Cortex of kidney (tissue), 1 donor: ENCODE measurements around the gene HDAC10.
"Not testable (repeated sequence)": the region's sequence is repeated elsewhere in the genome, so short reads cannot be mapped to it uniquely, and the experiment has no call there.

Source experiments
- DNase-seq: peaks from one replicate; lab custom pipeline; 2025; lab: John Stamatoyannopoulos, UW

HDAC10 gene

GRCh38 chr22:50284479-50284878 lies 33.4 kb upstream of the HDAC10 start:
- no peak for DNase-seq

- no peak for DNase-seq
These were observed 32.8 kb upstream of the HDAC10 start for GRCh38 chr22:50283821-50284220.

- no peak for DNase-seq
These were observed 31.5 kb upstream of the HDAC10 start for GRCh38 chr22:50282361-50283155.

GRCh38 chr22:50281957-50282356 lies 30.9 kb upstream of the HDAC10 start:
- no peak for DNase-seq

- no peak for DNase-seq
These were observed 30.3 kb upstream of the HDAC10 start for GRCh38 chr22:50281384-50281760.

GRCh38 chr22:50280708-50281383 lies 29.8 kb upstream of the HDAC10 start:
- no peak for DNase-seq

GRCh38 chr22:50280022-50280707 lies 29.1 kb upstream of the HDAC10 start:
- no peak for DNase-seq

- no peak for DNase-seq
These were observed 28.0 kb upstream of the HDAC10 start for GRCh38 chr22:50278956-50279619.

GRCh38 chr22:50278461-50278860 lies 27.4 kb upstream of the HDAC10 start:
- no peak for DNase-seq

- no peak for DNase-seq
These were observed 26.7 kb upstream of the HDAC10 start for GRCh38 chr22:50277761-50278160.

- DNase-seq: no peak
These were observed 25.1 kb upstream of the HDAC10 start for GRCh38 chr22:50276143-50276542.

GRCh38 chr22:50275181-50276055 lies 24.4 kb upstream of the HDAC10 start:
- DNase-seq: no peak

GRCh38 chr22:50274771-50275170 lies 23.7 kb upstream of the HDAC10 start:
- no peak for DNase-seq

- DNase-seq: no peak
These were observed 23.2 kb upstream of the HDAC10 start for GRCh38 chr22:50274311-50274710.

GRCh38 chr22:50273781-50274180 lies 22.7 kb upstream of the HDAC10 start:
- DNase-seq: not testable (repeated sequence)

- not testable (repeated sequence) for DNase-seq
These were observed 22.3 kb upstream of the HDAC10 start for GRCh38 chr22:50273352-50273751.

- no peak for DNase-seq
These were observed 21.2 kb upstream of the HDAC10 start for GRCh38 chr22:50272044-50272802.

- no peak for DNase-seq
These were observed 20.5 kb upstream of the HDAC10 start for GRCh38 chr22:50271519-50271970.

GRCh38 chr22:50270666-50271394 lies 19.8 kb upstream of the HDAC10 start:
- no peak for DNase-seq
